Neural progenitor cell (in vitro differentiated cells): ENCODE data around the gene RNF214. TPM values are rescaled to one million over a fixed set of nuclear protein-coding genes. Genes with fewer than 3 reads are reported as not detected.

Source experiments
- DNase-seq: peaks from one replicate; pipeline ENCODE4 v3.0.0-alpha.2; 2016; ENCODE audit warnings: low spot score
- H2AFZ ChIP-seq: fragments of 200-600 bp; sonication (generic); replicated peaks from 2 replicates; pipeline ENCODE4 v1.6.1; 2016; ENCODE audit warnings: antibody characterized with exemption
- H3F3A ChIP-seq: fragments of 200-600 bp; sonication (generic); 2 replicates; pipeline ENCODE4 v1.6.1; 2016; ENCODE audit warnings: antibody characterized with exemption, low read depth
- H3K27ac ChIP-seq: fragments of 200-600 bp; sonication (generic); 2 replicates; pipeline ENCODE4 v1.5.1; 2016; ENCODE audit warnings: mild to moderate bottlenecking
- H3K27me3 ChIP-seq: fragments of 200-600 bp; sonication (generic); 2 replicates; pipeline ENCODE4 v1.6.1; 2016; ENCODE audit warnings: mild to moderate bottlenecking, moderate library complexity
- H3K36me3 ChIP-seq: fragments of 200-600 bp; sonication (generic); 2 replicates; pipeline ENCODE4 v1.5.1; 2016
- H3K4me1 ChIP-seq: fragments of 200-600 bp; sonication (generic); 2 replicates; pipeline ENCODE4 v1.6.1; 2016; ENCODE audit warnings: mixed run types
- H3K4me2 ChIP-seq: fragments of 200-600 bp; sonication (generic); 2 replicates; pipeline ENCODE4 v1.6.1; 2016
- H3K4me3 ChIP-seq: fragments of 200-600 bp; sonication (generic); 2 replicates; pipeline ENCODE4 v1.5.1; 2016
- H3K79me2 ChIP-seq: fragments of 200-600 bp; sonication (generic); 2 replicates; pipeline ENCODE4 v1.6.1; 2016; ENCODE audit warnings: low read depth
- H3K9ac ChIP-seq: fragments of 200-600 bp; sonication (generic); 2 replicates; pipeline ENCODE4 v1.6.1; 2016
- H3K9me3 ChIP-seq: fragments of 200-600 bp; sonication (generic); 2 replicates; pipeline ENCODE4 v1.5.1; 2016; ENCODE audit warnings: low read depth
- H4K20me1 ChIP-seq: fragments of 200-600 bp; sonication (generic); 2 replicates; pipeline ENCODE4 v1.6.1; 2016; ENCODE audit warnings: low read depth
- H3K27ac Mint-ChIP-seq: 3 replicates; pipeline ENCODE4 v1.8.0; 2021; ENCODE audit warnings: mixed read lengths
- H3K27me3 Mint-ChIP-seq: 2 replicates; pipeline ENCODE4 v1.8.0; 2022; ENCODE audit warnings: low read depth, mild to moderate bottlenecking, inconsistent platforms, moderate library complexity, mixed read lengths; ENCODE audit not compliant: insufficient read depth
- H3K36me3 Mint-ChIP-seq: 3 replicates; pipeline ENCODE4 v1.8.0; 2021; ENCODE audit warnings: mixed read lengths
- H3K4me1 Mint-ChIP-seq: 3 replicates; pipeline ENCODE4 v1.8.0; 2021; ENCODE audit warnings: mixed read lengths
- H3K4me3 Mint-ChIP-seq: 3 replicates; pipeline ENCODE4 v1.8.0; 2021; ENCODE audit warnings: mild to moderate bottlenecking, moderate library complexity, mixed read lengths
- H3K9me3 Mint-ChIP-seq: 3 replicates; pipeline ENCODE4 v1.8.0; 2020; ENCODE audit warnings: mixed read lengths
- CTCF ChIP-seq: fragments of 200-600 bp; sonication (generic); IDR thresholded peaks from 2 replicates; pipeline ENCODE4 v1.5.1; 2017; ENCODE audit warnings: antibody characterized with exemption, mild to moderate bottlenecking
- EZH2 ChIP-seq: fragments of 200-600 bp; sonication (generic); IDR thresholded peaks from 2 replicates; pipeline ENCODE4 v1.6.1; 2017; ENCODE audit warnings: antibody characterized with exemption, mild to moderate bottlenecking, moderate library complexity
- EZH2phosphoT487 ChIP-seq: fragments of 200-600 bp; sonication (generic); IDR thresholded peaks from 2 replicates; pipeline ENCODE4 v1.6.1; 2017; ENCODE audit warnings: antibody characterized with exemption
- total RNA-seq: library from RNA; depleted of rRNA; stranded (reverse); fragments of >200 nt; gene quantifications from 2 replicates; pipeline ENCODE4 v1.2.3, GENCODE V29; 2015; ENCODE audit warnings: low replicate concordance

RNF214 gene
- total RNA-seq, 1 donor from 2014 or later, result 43.6 TPM

GRCh38 chr11:117281159-117281558 lies 48.7 kb downstream of the RNF214 start:
- no peak overlapping the region for H3K9ac ChIP-seq
- no peaks in the 10 kb centered on the region for H3K9me3 Mint-ChIP-seq
- TF ChIP-seq CTCF (no peak), EZH2phosphoT487 (no peak), EZH2 (no peak)
- H3K27me3 Mint-ChIP-seq, result no peaks in the 10 kb centered on the region
- no peaks in the 10 kb centered on the region for H3F3A ChIP-seq
- no peaks in the 10 kb centered on the region for H3K9me3 ChIP-seq
- H3K4me2 ChIP-seq, result no peak overlapping the region
- H2AFZ ChIP-seq, result no peak overlapping the region
- H3K4me3 Mint-ChIP-seq, result no peak overlapping the region
- H3K4me1 Mint-ChIP-seq, result peaks cover 8% of the 10 kb centered on the region
- no peak overlapping the region for H3K27ac ChIP-seq
- no peak for DNase-seq
- no peak overlapping the region for H3K4me3 ChIP-seq
- H3K79me2 ChIP-seq, result no peaks in the 10 kb centered on the region
- peaks cover 3% of the 10 kb centered on the region for H3K4me1 ChIP-seq
- H3K27me3 ChIP-seq, result no peaks in the 10 kb centered on the region
- peaks cover 24% of the 10 kb centered on the region for H3K36me3 Mint-ChIP-seq
- H4K20me1 ChIP-seq, result no peaks in the 10 kb centered on the region
- H3K36me3 ChIP-seq, result no peaks in the 10 kb centered on the region
- no peak overlapping the region for H3K27ac Mint-ChIP-seq

- Histone ChIP-seq H3K27ac (no peak overlapping the region), H2AFZ (no peak overlapping the region), H3K36me3 (no peaks in the 10 kb centered on the region), H3K79me2 (no peaks in the 10 kb centered on the region), H3K9ac (no peak overlapping the region), H3K4me3 (no peak overlapping the region), H3K9me3 (no peaks in the 10 kb centered on the region), H3K4me2 (no peak overlapping the region), H3K27me3 (no peaks in the 10 kb centered on the region), H3K4me1 (peaks cover 3% of the 10 kb centered on the region), H3F3A (no peaks in the 10 kb centered on the region), H4K20me1 (no peaks in the 10 kb centered on the region)
- peaks cover 8% of the 10 kb centered on the region for H3K4me1 Mint-ChIP-seq
- H3K27me3 Mint-ChIP-seq, result no peaks in the 10 kb centered on the region
- H3K9me3 Mint-ChIP-seq, result no peaks in the 10 kb centered on the region
- H3K36me3 Mint-ChIP-seq, result peaks cover 24% of the 10 kb centered on the region
- DNase-seq, result no peak
- H3K4me3 Mint-ChIP-seq, result no peak overlapping the region
- TF ChIP-seq EZH2phosphoT487 (no peak), EZH2 (no peak), CTCF (no peak)
- no peak overlapping the region for H3K27ac Mint-ChIP-seq
Observed at GRCh38 chr11:117281869-117282268, 49.4 kb downstream of the RNF214 start.

GRCh38 chr11:117282956-117283355 lies 50.5 kb downstream of the RNF214 start:
- H3K79me2 ChIP-seq, result no peaks in the 10 kb centered on the region
- H4K20me1 ChIP-seq, result no peaks in the 10 kb centered on the region
- H3K9ac ChIP-seq, result no peak overlapping the region
- H3K36me3 Mint-ChIP-seq, result peaks cover 24% of the 10 kb centered on the region
- H3K27me3 ChIP-seq, result no peaks in the 10 kb centered on the region
- no peaks in the 10 kb centered on the region for H3K9me3 Mint-ChIP-seq
- peaks cover 8% of the 10 kb centered on the region for H3K4me1 Mint-ChIP-seq
- no peaks in the 10 kb centered on the region for H3K27me3 Mint-ChIP-seq
- no peak overlapping the region for H3K4me3 ChIP-seq
- H2AFZ ChIP-seq, result no peak overlapping the region
- TF ChIP-seq EZH2phosphoT487, result no peak
- TF ChIP-seq EZH2, result no peak
- TF ChIP-seq CTCF, result no peak
- H3K4me1 ChIP-seq, result peaks cover 3% of the 10 kb centered on the region
- no peak overlapping the region for H3K27ac Mint-ChIP-seq
- no peak for DNase-seq
- no peaks in the 10 kb centered on the region for H3K36me3 ChIP-seq
- H3K27ac ChIP-seq, result no peak overlapping the region
- H3K4me2 ChIP-seq, result no peak overlapping the region
- H3F3A ChIP-seq, result no peaks in the 10 kb centered on the region
- H3K4me3 Mint-ChIP-seq, result no peak overlapping the region
- no peaks in the 10 kb centered on the region for H3K9me3 ChIP-seq

GRCh38 chr11:117284053-117284452 lies 51.6 kb downstream of the RNF214 start:
- Histone ChIP-seq H3K36me3 (no peaks in the 10 kb centered on the region), H3K9ac (no peak overlapping the region), H3K27ac (no peak overlapping the region), H3K4me2 (no peak overlapping the region), H3K9me3 (no peaks in the 10 kb centered on the region), H3K4me3 (no peak overlapping the region), H2AFZ (no peak overlapping the region), H3K4me1 (no peaks in the 10 kb centered on the region), H3K79me2 (no peaks in the 10 kb centered on the region), H3K27me3 (no peaks in the 10 kb centered on the region), H3F3A (no peaks in the 10 kb centered on the region), H4K20me1 (no peaks in the 10 kb centered on the region)
- no peaks in the 10 kb centered on the region for H3K27me3 Mint-ChIP-seq
- no peak overlapping the region for H3K27ac Mint-ChIP-seq
- H3K9me3 Mint-ChIP-seq, result no peaks in the 10 kb centered on the region
- peaks cover 4% of the 10 kb centered on the region for H3K4me1 Mint-ChIP-seq
- peaks cover 28% of the 10 kb centered on the region for H3K36me3 Mint-ChIP-seq
- no peak for DNase-seq
- no peak for TF ChIP-seq CTCF
- no peak for TF ChIP-seq EZH2
- no peak for TF ChIP-seq EZH2phosphoT487
- H3K4me3 Mint-ChIP-seq, result no peak overlapping the region
